HG02852 (cell line): ENCODE results near the gene MGAT4C.

Source experiments
- ATAC-seq: cut with Tn5 transposase; IDR thresholded peaks from one replicate; pipeline ENCODE4 v1.9.1; 2021; ENCODE audit warnings: mild to moderate bottlenecking, moderate library complexity; ENCODE audit not compliant: unreplicated experiment

Gene MGAT4C

DNA sequence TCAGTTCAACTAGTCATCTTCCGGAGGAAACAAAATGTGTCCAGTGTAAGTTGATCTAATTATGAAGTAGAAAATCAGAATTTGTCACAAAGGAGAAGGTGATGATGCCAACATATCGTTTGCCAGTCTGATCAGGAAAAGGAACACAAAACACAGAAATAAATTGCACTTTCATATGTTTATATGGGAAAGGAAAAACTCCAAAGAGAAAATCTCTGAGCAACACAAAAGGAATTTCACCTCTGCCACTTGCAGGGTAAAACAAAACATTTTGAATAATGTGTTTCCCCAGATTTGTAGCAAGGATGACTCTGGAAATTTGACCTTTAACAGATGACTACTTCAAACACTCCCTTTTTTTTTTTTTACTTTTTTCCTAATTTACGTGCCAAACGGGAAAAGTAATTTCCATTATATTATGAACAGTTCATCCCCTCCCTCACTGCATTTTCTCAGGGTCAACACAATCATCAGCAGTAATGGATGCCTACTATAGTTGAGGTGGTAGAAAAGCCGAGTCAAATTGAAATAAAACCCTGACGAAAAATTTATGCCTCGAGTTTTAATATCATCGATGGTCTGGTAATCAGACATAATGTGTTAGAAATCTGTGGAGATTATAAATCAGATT, 25.6 kb downstream of the MGAT4C start:
- ATAC-seq, result no peak

DNA sequence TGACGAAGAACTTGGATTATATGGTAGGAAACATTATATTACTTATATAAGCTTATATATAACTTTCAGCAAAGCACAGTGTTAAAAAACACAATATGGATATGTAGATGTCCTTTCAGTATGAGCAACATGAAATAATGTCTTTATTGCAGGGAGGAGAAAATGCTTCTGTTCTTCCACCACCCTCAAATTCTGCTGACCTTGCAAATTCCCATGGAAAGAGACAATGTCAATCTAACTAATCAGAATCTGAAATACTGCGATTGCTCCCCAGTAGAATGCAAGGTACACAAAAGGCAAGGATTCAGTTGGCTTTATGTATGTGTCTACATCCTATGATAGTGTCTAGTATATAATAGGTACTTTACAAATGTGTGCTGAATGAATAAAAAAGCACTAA, 26.4 kb downstream of the MGAT4C start:
- no peak for ATAC-seq

DNA sequence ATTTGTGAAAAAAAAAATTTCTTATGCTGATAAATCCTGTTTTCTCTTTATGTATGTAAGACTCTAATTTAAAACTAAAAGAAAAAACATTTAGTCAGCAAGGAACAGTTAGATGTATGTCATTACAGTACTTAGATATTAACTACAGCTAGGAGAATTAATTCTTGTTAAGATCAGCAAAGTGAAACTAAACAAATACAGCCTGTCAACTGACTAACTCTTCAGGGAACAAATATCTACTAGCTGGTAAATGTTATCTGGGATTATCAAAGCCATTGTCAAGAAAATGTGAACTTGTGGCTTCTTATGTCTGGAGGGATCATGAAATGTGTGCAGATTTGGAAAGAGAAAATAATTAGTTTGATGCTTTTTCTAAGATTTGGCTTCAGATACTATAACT, 27.5 kb downstream of the MGAT4C start:
- no peak for ATAC-seq

DNA sequence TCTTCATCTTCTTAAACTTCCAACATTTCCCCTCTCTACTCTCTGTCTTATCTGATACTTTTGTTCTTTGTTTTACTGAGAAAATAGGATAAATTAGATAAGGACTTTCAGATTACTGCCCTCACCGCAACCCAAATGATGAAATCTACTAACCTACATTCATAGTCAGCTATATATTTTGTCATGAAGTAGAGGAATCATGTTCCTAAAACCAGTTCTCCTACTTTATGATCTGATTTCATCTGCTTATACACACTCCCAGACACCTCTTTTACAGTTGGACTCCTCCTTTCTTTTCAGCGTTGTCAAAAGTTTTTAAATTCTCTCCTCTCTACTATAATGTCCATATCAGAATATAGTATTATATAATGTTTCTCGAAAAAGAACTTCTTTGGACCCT, 29.7 kb downstream of the MGAT4C start:
- ATAC-seq, result no peak

DNA sequence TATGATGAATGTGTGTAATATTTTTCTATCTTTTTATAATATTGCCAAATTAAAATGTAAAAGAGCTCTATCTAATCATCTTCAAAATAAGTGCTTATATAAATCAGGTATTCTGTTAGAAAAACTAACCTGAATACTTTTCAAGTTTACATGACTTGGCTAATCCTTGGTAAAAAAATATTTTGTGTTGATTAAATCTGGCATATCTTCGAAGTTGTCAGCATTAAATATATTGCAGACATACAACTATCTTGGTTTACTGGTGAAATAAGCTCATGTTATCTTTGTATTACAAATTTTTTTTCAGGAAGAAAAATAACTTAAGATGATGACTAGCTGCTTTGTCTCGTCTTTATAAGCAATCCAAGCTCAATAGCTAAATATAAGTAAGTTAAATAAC, 39.6 kb downstream of the MGAT4C start:
- no peak for ATAC-seq

DNA sequence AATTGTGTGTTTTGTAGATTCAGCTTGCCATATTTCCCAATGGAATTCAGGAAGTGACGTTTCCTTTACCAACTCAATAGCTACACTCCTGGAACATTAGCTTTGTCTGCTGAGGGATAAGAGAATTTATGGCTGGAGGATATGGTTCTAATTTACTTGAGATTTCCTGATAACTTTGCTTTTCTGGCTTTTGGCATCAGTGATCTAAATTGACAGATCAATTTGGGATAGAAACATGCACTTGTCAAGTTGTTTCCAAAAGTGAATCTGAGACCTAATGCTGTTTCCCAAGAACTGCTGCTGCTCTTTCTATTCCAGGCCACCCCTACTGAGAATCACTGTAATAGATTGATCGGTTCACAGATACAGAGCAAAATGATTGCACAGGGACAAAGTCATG, 43.2 kb downstream of the MGAT4C start:
- ATAC-seq, result no peak

DNA sequence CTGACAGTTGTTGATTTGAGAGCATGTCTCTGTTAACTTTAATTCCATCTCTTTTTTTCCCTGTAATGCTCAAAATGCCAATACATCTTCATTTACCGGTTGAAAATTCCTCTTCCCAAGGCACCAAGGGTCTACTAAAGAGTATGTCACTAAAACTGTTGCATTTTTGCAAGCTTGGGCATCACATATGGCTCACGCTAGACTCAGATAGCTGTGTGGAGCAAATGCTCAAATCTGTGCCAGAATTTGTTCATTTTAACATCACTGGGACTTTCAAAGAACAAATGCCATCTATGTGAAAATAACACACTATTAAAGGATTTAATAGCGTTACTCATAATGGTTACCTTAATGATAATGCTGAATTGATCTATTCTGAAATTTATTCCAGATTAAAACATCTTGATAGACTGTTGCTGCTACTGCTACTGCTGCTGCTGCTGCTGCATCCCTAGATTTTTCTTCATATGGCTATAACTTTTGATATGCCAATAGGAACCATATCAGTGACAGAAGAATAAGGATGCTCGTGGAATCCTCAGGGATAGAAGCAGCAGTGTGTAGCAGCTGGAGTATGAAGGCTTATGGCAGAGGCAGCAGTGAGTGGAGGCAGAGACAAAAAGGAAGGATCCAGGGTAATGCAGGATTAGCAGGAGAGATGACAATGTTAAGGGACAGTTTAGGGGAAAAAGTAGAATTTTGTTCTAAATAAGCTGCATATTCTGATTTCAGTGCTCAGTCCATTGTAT, 57.3 kb downstream of the MGAT4C start:
- no peak for ATAC-seq

DNA sequence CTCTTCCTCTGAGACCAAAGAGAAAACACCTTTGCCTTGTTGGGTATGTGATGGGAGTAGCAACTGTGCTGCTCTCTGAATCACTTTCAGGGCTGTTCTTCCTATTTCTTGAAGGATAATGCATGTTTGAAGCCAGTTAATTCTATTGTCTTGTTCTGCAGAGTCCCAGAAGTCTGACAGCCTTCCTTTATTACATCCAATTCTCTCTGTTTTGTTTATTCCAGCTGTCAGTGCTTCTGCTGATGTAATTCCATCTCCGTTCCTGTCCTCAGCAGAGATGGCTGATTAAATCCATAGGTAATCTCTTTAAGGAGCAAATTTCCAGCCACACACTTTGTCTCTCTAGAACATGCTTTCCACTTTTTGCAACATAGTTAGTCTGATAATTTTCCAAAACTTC, 59.7 kb downstream of the MGAT4C start:
- ATAC-seq, result no peak

DNA sequence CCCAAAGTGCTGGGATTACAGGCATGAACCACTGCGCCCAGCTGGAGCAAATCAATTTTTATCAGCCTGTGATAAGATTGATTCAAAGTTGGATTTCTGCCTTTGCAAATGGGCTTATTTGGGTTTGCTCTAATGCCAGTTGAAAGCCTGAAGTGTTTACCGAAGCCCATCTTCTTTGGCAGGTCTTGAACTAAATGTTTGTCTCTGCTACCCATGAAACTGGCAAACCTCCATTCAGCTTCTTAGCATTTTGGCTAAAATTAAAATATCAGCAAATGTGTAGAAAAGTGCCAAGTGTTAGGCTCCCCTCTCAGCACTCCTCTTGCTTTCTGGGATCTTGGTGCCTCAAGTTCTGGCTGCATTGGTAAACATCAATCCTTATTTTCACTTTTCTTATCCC, 61.5 kb downstream of the MGAT4C start:
- ATAC-seq, result no peak

DNA sequence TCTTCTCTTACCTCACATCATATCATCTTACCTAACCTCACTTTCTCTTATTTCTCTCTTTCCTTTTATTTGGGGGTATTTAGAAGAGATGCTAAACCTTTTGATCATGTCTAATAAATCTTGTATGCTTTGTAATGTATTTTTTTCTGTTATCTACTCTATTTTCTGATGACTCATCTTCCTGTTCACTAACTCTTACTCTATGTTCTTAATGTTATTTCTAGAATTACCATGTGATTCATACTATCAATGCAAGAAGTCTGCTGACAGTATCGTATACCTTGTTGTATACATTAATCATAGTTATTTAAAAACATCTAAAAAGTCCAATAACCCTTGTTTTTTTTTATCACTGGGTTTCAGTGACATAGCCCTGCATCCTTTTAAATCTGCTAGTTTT, 62.3 kb downstream of the MGAT4C start:
- no peak for ATAC-seq

DNA sequence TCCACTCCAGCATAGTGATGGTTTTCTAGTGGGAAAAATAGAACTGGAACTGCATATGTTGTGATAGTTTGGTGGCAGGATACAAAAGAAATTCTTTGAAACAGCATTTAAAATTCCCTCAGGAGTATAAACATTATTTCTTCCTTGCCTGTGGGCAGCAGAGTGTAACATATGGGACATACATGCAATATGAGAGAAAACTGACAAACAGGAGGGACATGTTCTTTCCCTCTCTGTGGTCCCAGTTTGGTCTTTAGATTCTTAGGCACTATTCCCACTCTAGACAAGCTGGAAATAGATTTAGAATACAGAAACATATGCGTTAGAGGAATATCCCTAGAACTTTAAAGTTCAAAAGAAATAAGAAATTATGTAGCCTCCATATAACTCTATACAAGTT, 68.0 kb downstream of the MGAT4C start:
- ATAC-seq, result no peak

DNA sequence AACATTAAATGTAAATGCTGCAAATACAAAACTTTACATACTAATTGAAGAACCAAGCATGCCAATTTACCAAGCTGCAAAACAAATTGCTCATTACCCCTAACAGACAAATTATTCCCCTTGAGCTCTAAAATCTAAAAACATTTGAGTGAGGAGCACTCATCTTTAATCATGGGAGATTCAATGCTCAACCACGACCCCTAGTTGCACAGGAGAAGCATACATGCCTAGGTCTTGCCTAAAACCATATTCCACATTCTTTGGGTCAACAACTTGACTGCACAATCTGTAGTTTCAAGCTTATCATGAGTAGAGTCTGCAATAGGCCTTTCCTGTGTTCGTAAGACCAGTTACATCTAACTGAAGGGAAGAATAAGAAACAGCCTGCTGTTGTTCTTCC, 69.7 kb downstream of the MGAT4C start:
- no peak for ATAC-seq

DNA sequence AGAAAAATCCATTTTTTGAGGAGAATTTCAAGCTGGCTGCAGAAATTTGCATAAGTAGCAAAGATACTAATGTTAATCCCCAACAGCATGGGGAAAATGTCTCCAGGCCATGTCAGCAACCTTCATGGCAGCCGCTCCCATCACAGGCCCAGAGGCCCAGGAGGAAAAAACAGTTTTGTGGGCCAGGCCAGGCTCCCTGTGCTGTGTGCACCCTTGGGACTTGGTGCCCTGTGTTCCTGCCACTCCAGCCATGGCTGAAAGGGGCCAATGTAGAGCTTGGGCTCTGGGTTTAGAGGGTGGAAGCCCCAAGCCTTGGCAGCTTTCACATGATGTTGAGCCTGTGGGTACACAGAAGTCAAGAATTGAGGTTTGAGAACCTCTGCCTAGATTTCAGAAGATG, 76.3 kb downstream of the MGAT4C start:
- no peak for ATAC-seq

DNA sequence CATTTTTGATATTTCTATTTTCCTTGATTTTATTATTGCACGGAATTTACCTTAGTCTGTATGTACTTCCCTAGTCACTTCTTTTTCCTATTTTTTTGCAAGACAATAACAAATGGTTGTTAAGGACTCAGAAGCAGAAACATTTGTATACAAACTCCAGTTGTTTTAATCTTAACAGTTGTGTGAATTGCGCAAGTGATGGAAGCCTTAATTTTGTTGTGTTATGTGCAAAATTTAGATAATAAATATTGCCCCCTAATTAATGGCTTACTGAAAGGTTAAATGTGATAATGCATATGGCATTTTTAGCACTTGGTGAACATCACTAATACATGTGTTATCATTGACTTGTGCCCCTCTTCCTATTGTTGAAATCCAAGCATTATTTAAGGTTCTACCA, 82.0 kb downstream of the MGAT4C start:
- no peak for ATAC-seq

DNA sequence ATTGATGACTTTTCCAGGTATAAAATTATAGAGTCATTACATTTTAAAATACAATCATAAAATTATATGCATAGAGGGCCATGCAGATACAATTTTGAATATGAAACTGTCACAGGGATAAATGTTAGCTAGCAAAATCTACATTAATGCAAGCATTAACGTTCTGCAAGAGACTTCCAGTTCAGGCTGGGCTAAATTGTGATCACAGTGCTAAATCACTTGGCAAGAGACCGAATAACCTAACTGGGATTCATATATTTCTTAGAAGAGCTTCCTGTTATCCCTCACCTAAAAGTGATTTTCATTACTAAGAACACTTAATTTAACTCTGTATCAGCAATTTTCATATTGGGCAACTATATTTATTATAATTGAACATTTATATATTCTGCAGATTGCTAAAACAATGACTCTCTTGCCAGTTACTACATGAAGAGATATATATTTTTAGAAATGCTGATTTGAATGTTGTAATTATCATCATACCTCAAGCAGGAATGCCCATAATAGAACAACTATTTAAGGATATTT, 83.2 kb downstream of the MGAT4C start:
- no peak for ATAC-seq

DNA sequence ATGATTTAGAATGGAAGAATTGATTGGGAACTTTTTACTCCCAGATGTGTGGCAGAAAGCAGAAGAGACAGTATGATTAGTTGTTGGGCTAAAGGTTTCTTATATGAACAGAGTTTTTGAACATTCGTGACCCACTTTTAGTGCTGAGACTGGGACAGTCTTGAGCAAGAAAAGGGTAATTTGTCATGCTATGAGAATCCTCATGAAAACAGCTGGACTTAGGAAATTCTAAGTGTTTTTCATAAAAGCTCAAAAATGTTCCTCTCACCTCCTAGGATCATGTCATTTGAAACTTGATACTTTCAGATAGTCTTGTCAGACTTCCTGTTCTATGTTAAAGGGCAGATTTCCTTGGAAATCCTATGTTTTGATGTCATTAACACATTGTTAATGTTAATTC, 86.1 kb downstream of the MGAT4C start:
- no peak for ATAC-seq

DNA sequence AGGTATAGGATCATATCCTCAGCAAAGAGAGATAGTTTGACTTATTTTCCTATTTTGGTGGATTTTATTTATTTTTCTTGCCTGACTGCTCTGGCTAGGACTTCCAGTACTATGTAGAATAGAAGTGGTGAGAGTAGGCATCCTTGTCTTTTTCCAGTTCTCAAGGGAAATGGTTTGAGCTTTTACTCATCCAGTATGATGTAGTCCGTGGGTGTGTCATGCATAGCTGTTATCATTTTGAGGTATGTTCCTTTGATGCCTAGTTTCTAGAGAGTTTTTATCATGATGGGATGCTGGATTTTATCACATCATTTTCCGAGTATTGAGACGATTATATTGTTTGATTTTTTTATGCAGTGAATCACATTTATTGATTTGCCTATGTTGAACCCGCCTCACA, 97.2 kb downstream of the MGAT4C start:
- no peak for ATAC-seq

DNA sequence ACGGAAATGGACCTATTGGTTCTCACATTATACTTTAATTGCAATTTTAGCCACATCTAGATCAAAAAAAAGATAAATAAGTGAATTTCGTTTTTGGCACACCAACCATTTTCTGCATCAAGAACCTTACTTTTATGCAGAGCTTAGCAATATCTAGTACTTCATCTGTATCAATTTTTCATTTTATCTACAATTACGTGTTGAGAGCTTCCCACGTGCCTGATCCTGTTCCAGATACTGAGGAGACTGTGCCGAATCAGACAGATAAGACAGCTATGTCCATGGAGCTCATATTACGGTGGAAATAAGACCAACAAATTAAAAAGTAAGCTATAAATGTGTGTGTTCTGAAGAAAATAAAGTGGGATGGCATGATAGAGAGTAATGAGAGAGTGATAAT, 101.6 kb downstream of the MGAT4C start:
- ATAC-seq, result no peak

DNA sequence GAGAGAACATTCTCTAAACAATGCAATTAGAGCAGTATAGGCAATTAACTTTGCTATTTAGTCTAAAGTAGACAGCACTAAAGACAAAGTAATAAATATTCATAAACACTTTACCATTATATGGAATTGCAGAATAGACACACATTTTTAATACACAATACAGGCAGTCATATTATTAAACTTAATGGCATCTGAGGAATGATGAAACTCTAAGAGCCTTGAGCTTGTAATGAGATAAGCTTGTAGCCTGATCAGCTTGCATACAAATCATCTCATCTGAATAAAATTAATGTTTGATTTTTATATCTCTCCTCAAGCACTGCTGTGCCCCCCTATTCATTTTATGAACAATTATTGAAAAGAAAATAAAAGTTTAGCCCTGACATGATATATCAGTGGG, 107.6 kb downstream of the MGAT4C start:
- ATAC-seq, result no peak

DNA sequence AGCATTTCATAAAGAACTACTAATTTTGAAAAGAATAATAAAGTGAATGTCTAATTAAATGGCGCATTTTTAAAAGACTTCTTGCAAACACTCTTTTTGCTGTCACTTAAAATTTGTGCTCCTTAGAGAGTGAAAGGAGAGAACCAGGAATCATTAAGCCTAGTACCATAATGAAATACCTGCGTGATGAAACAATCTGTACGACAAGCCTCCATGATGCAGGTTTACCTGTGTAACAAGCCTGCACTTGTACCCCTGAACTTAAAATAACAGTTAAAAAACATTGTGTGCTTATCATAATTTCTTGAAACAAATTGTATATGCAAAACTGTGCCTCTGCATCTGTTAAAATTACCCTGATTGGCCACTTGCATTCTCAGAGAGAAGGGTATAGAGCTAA, 108.1 kb downstream of the MGAT4C start:
- no peak for ATAC-seq

DNA sequence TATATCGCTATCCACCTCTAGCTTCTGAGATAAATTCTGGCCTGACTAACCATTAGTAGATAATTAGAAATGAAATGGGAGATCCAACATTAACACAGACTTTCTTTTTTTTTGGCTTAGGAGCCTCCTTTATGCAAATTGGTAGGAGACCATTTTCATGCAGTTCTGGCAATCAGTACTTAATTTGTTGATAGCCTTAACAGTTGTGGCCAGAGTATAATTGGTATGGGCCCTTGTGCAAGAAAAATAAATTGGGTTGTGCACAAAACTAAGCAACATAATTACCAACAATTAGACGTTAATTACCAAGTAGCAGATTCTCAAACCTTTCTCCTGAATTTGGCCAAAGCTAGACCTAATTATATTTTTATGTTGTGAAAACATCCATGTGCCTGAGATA, 111.0 kb downstream of the MGAT4C start:
- ATAC-seq, result no peak

DNA sequence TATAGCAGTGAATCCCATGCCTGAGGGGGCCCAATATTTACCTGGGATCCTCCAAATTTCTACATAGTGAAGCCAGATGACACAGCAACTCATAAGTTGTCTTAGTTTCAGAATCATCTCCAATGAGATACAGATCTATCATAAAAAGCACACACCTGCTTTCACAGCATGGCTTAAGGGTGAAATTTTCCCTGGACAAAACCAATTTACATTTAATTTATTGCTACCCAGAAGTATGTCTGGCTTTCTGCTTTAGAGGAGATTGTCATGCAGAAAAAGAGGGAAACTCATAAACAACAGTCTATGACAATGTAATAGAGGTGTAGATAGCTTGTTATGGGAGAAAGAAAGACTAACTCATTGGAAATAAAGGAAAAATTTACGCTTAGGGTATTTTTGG, 113.0 kb downstream of the MGAT4C start:
- no peak for ATAC-seq

DNA sequence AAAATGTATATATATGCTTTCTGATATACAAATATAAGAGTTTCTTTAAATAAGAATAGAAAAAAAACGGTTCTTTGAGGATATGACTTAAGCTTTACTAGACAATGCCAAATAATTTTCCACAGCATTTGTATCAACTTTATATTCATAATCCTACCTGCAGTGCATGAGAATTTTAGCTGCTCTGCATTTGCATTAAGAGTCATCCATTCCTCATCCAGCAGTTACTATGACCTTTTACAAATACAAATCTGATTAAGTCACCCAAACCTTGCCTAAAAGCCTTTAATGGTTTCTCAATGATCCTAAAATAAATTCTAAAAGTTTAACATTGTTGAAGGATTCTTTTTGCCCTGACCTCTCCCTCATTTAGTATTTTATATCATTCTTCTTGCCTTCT, 116.5 kb downstream of the MGAT4C start:
- ATAC-seq, result no peak
